HEK293 (cell line): ENCODE results near the gene STK10.

ENCODE experiments used
- BCL11A ChIP-seq: fragments of 450-650 bp; formaldehyde crosslinking; IDR thresholded peaks from 2 replicates; pipeline ENCODE4 v1.5.1; 2016; ENCODE audit warnings: low read depth, missing biosample characterization, missing genetic modification characterization
- GFI1B ChIP-seq: fragments of 450-650 bp; formaldehyde crosslinking; IDR thresholded peaks from 2 replicates; pipeline ENCODE4 v1.5.1; 2016; ENCODE audit warnings: missing biosample characterization, missing genetic modification characterization
- GLI2 ChIP-seq: fragments of 450-650 bp; formaldehyde crosslinking; IDR thresholded peaks from 2 replicates; pipeline ENCODE4; 2017; ENCODE audit warnings: missing biosample characterization, missing genetic modification characterization, low read depth, borderline replicate concordance
- KLF1 ChIP-seq: fragments of 450-650 bp; formaldehyde crosslinking; IDR thresholded peaks from 2 replicates; pipeline ENCODE4 v1.5.1; 2016; ENCODE audit warnings: missing biosample characterization, missing genetic modification characterization
- KLF16 ChIP-seq: fragments of 450-650 bp; formaldehyde crosslinking; IDR thresholded peaks from 2 replicates; pipeline ENCODE4 v1.5.1; 2017; ENCODE audit warnings: missing biosample characterization, missing genetic modification characterization
- KLF8 ChIP-seq: fragments of 450-650 bp; formaldehyde crosslinking; IDR thresholded peaks from 2 replicates; pipeline ENCODE4 v1.5.1; 2016; ENCODE audit warnings: missing biosample characterization, missing genetic modification characterization
- OSR2 ChIP-seq: fragments of 450-650 bp; formaldehyde crosslinking; IDR thresholded peaks from 2 replicates; pipeline ENCODE4 v1.5.1; 2016; ENCODE audit warnings: missing biosample characterization, missing genetic modification characterization
- SALL2 ChIP-seq: fragments of 450-650 bp; formaldehyde crosslinking; IDR thresholded peaks from 2 replicates; pipeline ENCODE4 v1.5.0; 2017; ENCODE audit warnings: missing biosample characterization, mild to moderate bottlenecking, missing genetic modification characterization, borderline replicate concordance
- SP2 ChIP-seq: fragments of 450-650 bp; formaldehyde crosslinking; IDR thresholded peaks from 2 replicates; pipeline ENCODE4 v1.5.1; 2016; ENCODE audit warnings: missing biosample characterization, missing genetic modification characterization
- TCF7L2 ChIP-seq: IDR thresholded peaks from 2 replicates; pipeline ENCODE4 v1.6.1; 2011; ENCODE audit warnings: low read depth, mild to moderate bottlenecking, inconsistent platforms, low read length, moderate library complexity, borderline replicate concordance
- YY1 ChIP-seq: fragments of 450-650 bp; formaldehyde crosslinking; IDR thresholded peaks from 2 replicates; pipeline ENCODE4 v1.5.1; 2018; ENCODE audit warnings: missing biosample characterization, missing genetic modification characterization
- ZBTB7A ChIP-seq: fragments of 450-650 bp; formaldehyde crosslinking; IDR thresholded peaks from 2 replicates; pipeline ENCODE4 v1.5.1; 2016; ENCODE audit warnings: low read depth, missing biosample characterization, missing genetic modification characterization
- ZNF157 ChIP-seq: fragments of 450-650 bp; formaldehyde crosslinking; IDR thresholded peaks from 2 replicates; pipeline ENCODE4 v1.5.1; 2016; ENCODE audit warnings: missing biosample characterization, missing genetic modification characterization
- ZNF16 ChIP-seq: fragments of 450-650 bp; formaldehyde crosslinking; IDR thresholded peaks from 2 replicates; pipeline ENCODE4 v1.5.1; 2016; ENCODE audit warnings: low read depth, missing biosample characterization, missing genetic modification characterization
- ZNF302 ChIP-seq: fragments of 450-650 bp; formaldehyde crosslinking; IDR thresholded peaks from 2 replicates; pipeline ENCODE4 v1.5.1; 2016; ENCODE audit warnings: missing biosample characterization, missing genetic modification characterization, low read depth
- ZNF391 ChIP-seq: fragments of 450-650 bp; formaldehyde crosslinking; IDR thresholded peaks from 2 replicates; pipeline ENCODE4 v1.5.1; 2016; ENCODE audit warnings: low read depth, missing biosample characterization, missing genetic modification characterization, borderline replicate concordance
- ZNF48 ChIP-seq: fragments of 450-650 bp; formaldehyde crosslinking; IDR thresholded peaks from 2 replicates; pipeline ENCODE4 v1.5.1; 2016; ENCODE audit warnings: missing biosample characterization, missing genetic modification characterization
- ZNF529 ChIP-seq: fragments of 450-650 bp; formaldehyde crosslinking; IDR thresholded peaks from 2 replicates; pipeline ENCODE4 v1.5.1; 2017; ENCODE audit warnings: missing genetic modification characterization, missing biosample characterization; ENCODE audit not compliant: insufficient replicate concordance
- ZNF596 ChIP-seq: fragments of 450-650 bp; IDR thresholded peaks from 2 replicates; pipeline ENCODE4 v1.5.0; 2018; ENCODE audit warnings: missing biosample characterization, mild to moderate bottlenecking, missing genetic modification characterization, moderate library complexity
- ZNF610 ChIP-seq: fragments of 450-650 bp; formaldehyde crosslinking; IDR thresholded peaks from 2 replicates; pipeline ENCODE4 v1.5.1; 2016; ENCODE audit warnings: missing biosample characterization, missing genetic modification characterization, borderline replicate concordance
- ZNF701 ChIP-seq: fragments of 450-650 bp; formaldehyde crosslinking; IDR thresholded peaks from 2 replicates; pipeline ENCODE4 v1.5.1; 2016; ENCODE audit warnings: missing biosample characterization, missing genetic modification characterization
- ZNF707 ChIP-seq: fragments of 450-650 bp; formaldehyde crosslinking; IDR thresholded peaks from 2 replicates; pipeline ENCODE4 v1.5.1; 2016; ENCODE audit warnings: missing biosample characterization, missing genetic modification characterization
- ZSCAN30 ChIP-seq: fragments of 450-650 bp; IDR thresholded peaks from 2 replicates; pipeline ENCODE4 v1.5.1; 2018; ENCODE audit warnings: missing biosample characterization, mild to moderate bottlenecking, missing genetic modification characterization, moderate library complexity
- TF ChIP-seq, protein P1 (sequence below): fragments of 450-650 bp; formaldehyde crosslinking; IDR thresholded peaks from 2 replicates; pipeline ENCODE4 v1.5.1; 2016; ENCODE audit warnings: missing biosample characterization, missing genetic modification characterization
- TF ChIP-seq, protein P2 (sequence below): fragments of 450-650 bp; formaldehyde crosslinking; IDR thresholded peaks from 2 replicates; pipeline ENCODE4 v1.5.1; 2016; ENCODE audit warnings: missing biosample characterization, missing genetic modification characterization
- TF ChIP-seq, protein P3 (sequence below): fragments of 450-650 bp; formaldehyde crosslinking; optimal IDR thresholded peaks from 2 replicates; pipeline ENCODE3; 2016; ENCODE audit warnings: missing biosample characterization, mild to moderate bottlenecking, missing genetic modification characterization
- TF ChIP-seq, protein P4 (sequence below): fragments of 450-650 bp; formaldehyde crosslinking; IDR thresholded peaks from 2 replicates; pipeline ENCODE4 v1.5.1; 2016; ENCODE audit warnings: missing biosample characterization, missing genetic modification characterization
- TF ChIP-seq, protein P5 (sequence below): fragments of 450-650 bp; formaldehyde crosslinking; IDR thresholded peaks from 2 replicates; pipeline ENCODE4 v1.5.1; 2016; ENCODE audit warnings: missing biosample characterization, missing genetic modification characterization
- TF ChIP-seq, protein P6 (sequence below): fragments of 450-650 bp; formaldehyde crosslinking; IDR thresholded peaks from 2 replicates; pipeline ENCODE4 v1.5.1; 2017; ENCODE audit warnings: missing biosample characterization, missing genetic modification characterization
- TF ChIP-seq, protein P7 (sequence below): fragments of 450-650 bp; formaldehyde crosslinking; IDR thresholded peaks from 2 replicates; pipeline ENCODE4 v1.5.1; 2016; ENCODE audit warnings: missing biosample characterization, missing genetic modification characterization

STK10 gene

DNA sequence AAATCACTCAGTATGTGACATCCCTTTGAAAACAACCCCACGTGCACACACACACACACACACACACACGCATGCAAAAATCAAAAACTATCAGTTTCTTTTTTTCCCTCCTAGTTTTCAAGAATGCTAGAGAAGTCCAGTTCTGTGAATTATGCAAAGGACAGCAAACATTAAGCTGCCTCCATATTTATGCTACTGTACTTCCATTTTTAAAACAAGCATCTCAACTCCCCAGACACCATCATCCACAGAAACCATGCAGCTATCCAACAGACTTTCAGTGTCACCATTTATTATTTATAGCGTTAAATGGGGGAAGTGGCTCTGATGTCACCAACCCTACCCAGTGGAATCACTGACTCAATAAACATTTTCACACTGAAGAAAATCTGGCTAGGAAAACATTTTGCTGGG, 183.2 kb downstream of the STK10 start (continued):
- TF ChIP-seq, protein P1, sequence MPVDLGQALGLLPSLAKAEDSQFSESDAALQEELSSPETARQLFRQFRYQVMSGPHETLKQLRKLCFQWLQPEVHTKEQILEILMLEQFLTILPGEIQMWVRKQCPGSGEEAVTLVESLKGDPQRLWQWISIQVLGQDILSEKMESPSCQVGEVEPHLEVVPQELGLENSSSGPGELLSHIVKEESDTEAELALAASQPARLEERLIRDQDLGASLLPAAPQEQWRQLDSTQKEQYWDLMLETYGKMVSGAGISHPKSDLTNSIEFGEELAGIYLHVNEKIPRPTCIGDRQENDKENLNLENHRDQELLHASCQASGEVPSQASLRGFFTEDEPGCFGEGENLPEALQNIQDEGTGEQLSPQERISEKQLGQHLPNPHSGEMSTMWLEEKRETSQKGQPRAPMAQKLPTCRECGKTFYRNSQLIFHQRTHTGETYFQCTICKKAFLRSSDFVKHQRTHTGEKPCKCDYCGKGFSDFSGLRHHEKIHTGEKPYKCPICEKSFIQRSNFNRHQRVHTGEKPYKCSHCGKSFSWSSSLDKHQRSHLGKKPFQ (tag by site-specific recombination) = no peak
- TF ChIP-seq ZSCAN30 (tag by site-specific recombination) (no peak), SP2 (tag by site-specific recombination) (no peak), GFI1B (peak; percentile 75), YY1 (tag by site-specific recombination) (0 out of 2 replicates have a peak, but pooled peaks have one; percentile 47), ZBTB7A (no peak), KLF1 (no peak), ZNF48 (tag by site-specific recombination) (no peak), KLF16 (tag by site-specific recombination) (no peak), ZNF16 (no peak), ZNF610 (tag by site-specific recombination) (no peak), TCF7L2 (no peak), SALL2 (tag by site-specific recombination) (no peak), BCL11A (tag by site-specific recombination) (no peak), GLI2 (tag by site-specific recombination) (no peak), ZNF596 (tag by site-specific recombination) (no peak), ZNF707 (no peak), OSR2 (tag by site-specific recombination) (peak; percentile 62), ZNF391 (no peak), ZNF157 (tag by site-specific recombination) (no peak), ZNF529 (no peak), ZNF302 (tag by site-specific recombination) (no peak), ZNF701 (tag by site-specific recombination) (no peak), KLF8 (tag by site-specific recombination) (no peak)
- TF ChIP-seq, protein P2, sequence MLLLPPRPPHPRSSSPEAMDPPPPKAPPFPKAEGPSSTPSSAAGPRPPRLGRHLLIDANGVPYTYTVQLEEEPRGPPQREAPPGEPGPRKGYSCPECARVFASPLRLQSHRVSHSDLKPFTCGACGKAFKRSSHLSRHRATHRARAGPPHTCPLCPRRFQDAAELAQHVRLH (tag by site-specific recombination) = no peak
- TF ChIP-seq, protein P3, sequence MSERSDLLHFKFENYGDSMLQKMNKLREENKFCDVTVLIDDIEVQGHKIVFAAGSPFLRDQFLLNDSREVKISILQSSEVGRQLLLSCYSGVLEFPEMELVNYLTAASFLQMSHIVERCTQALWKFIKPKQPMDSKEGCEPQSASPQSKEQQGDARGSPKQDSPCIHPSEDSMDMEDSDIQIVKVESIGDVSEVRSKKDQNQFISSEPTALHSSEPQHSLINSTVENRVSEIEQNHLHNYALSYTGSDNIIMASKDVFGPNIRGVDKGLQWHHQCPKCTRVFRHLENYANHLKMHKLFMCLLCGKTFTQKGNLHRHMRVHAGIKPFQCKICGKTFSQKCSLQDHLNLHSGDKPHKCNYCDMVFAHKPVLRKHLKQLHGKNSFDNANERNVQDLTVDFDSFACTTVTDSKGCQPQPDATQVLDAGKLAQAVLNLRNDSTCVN = no peak
- TF ChIP-seq, protein P4, sequence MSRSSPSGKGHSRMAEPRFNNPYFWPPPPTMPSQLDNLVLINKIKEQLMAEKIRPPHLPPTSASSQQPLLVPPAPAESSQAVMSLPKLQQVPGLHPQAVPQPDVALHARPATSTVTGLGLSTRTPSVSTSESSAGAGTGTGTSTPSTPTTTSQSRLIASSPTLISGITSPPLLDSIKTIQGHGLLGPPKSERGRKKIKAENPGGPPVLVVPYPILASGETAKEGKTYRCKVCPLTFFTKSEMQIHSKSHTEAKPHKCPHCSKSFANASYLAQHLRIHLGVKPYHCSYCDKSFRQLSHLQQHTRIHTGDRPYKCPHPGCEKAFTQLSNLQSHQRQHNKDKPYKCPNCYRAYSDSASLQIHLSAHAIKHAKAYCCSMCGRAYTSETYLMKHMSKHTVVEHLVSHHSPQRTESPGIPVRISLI (tag by site-specific recombination) = peak; percentile 15; the same call in 1 of the 2 replicates
- TF ChIP-seq, protein P5, sequence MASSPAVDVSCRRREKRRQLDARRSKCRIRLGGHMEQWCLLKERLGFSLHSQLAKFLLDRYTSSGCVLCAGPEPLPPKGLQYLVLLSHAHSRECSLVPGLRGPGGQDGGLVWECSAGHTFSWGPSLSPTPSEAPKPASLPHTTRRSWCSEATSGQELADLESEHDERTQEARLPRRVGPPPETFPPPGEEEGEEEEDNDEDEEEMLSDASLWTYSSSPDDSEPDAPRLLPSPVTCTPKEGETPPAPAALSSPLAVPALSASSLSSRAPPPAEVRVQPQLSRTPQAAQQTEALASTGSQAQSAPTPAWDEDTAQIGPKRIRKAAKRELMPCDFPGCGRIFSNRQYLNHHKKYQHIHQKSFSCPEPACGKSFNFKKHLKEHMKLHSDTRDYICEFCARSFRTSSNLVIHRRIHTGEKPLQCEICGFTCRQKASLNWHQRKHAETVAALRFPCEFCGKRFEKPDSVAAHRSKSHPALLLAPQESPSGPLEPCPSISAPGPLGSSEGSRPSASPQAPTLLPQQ = no peak
- TF ChIP-seq, protein P6, sequence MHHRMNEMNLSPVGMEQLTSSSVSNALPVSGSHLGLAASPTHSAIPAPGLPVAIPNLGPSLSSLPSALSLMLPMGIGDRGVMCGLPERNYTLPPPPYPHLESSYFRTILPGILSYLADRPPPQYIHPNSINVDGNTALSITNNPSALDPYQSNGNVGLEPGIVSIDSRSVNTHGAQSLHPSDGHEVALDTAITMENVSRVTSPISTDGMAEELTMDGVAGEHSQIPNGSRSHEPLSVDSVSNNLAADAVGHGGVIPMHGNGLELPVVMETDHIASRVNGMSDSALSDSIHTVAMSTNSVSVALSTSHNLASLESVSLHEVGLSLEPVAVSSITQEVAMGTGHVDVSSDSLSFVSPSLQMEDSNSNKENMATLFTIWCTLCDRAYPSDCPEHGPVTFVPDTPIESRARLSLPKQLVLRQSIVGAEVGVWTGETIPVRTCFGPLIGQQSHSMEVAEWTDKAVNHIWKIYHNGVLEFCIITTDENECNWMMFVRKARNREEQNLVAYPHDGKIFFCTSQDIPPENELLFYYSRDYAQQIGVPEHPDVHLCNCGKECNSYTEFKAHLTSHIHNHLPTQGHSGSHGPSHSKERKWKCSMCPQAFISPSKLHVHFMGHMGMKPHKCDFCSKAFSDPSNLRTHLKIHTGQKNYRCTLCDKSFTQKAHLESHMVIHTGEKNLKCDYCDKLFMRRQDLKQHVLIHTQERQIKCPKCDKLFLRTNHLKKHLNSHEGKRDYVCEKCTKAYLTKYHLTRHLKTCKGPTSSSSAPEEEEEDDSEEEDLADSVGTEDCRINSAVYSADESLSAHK (tag by site-specific recombination) = peak; percentile 53; the same call in 1 of the 2 replicates
- TF ChIP-seq, protein P7, sequence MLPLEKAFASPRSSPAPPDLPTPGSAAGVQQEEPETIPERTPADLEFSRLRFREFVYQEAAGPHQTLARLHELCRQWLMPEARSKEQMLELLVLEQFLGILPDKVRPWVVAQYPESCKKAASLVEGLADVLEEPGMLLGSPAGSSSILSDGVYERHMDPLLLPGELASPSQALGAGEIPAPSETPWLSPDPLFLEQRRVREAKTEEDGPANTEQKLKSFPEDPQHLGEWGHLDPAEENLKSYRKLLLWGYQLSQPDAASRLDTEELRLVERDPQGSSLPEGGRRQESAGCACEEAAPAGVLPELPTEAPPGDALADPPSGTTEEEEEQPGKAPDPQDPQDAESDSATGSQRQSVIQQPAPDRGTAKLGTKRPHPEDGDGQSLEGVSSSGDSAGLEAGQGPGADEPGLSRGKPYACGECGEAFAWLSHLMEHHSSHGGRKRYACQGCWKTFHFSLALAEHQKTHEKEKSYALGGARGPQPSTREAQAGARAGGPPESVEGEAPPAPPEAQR (tag by site-specific recombination) = no peak
